Suppressor macrophage (primary cell): ENCODE results near the gene EPB41L2.

ENCODE experiments used
- DNase-seq, 4 experiments: peaks; one replicate each; pipeline ENCODE4 v3.0.0-alpha.2; 2020 to 2022

The EPB41L2 gene

GRCh38 chr6:130859161-130859867 is 203.7 kb downstream of the EPB41L2 start:
- no peak for DNase-seq

- no peak for DNase-seq
Observed at GRCh38 chr6:130858498-130859160, 204.4 kb downstream of the EPB41L2 start.

DNA sequence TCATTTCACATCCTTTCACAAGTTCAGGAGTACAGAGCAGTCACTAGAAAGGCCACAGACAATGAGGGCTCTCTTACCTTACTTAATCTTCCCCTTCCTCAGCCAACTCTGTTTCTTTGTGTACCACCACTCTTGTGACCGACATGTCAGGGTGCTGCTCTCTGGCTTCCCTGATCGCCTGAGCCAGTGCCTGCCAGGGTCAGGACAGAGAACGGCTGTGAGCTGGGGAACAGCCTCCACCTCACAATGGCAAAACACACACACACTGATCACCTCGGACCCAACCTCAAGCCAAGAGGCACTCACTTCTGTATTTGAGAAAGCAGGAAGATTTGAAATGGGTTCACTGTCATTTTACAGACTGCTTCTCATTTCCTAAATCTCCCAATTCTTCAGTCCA is 205.0 kb downstream of the EPB41L2 start:
- no peak for DNase-seq

DNA sequence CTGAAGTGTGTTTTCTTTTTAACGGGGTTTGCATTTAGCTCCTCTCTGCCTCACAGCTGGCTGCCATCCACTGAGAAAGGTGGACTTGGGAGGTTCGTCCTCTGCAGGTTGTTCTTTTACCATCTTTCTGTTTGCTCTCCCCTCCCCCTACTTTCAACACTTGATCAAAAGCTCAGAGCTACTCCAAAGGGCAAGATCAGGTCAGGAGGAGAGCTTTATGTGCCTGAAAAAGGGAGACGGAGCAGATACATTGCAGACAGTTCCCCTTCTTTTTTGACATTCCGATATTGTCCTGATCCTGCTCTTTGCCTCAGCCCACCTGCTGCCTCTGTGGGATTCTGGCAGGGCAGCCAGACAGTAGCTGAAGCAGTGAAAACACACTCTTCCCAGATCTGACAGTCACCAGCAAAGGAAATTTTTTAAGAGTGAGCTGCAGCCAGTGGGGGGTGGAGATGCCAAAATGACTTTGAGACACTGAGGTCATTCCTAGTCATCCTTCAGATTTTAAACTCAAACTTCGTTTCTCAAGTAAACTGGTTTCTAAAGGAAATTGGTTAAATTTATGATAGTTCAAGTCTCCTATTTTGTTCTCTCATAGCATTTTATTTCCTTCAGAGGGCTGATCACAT is 209.4 kb downstream of the EPB41L2 start:
- no peak for DNase-seq

- DNase-seq: no peak
Observed at GRCh38 chr6:130852844-130853554, 210.0 kb downstream of the EPB41L2 start.

- no peak for DNase-seq
Observed at GRCh38 chr6:130851026-130851425, 212.0 kb downstream of the EPB41L2 start.

GRCh38 chr6:130849594-130849993 is 213.5 kb downstream of the EPB41L2 start:
- DNase-seq: no peak

DNA sequence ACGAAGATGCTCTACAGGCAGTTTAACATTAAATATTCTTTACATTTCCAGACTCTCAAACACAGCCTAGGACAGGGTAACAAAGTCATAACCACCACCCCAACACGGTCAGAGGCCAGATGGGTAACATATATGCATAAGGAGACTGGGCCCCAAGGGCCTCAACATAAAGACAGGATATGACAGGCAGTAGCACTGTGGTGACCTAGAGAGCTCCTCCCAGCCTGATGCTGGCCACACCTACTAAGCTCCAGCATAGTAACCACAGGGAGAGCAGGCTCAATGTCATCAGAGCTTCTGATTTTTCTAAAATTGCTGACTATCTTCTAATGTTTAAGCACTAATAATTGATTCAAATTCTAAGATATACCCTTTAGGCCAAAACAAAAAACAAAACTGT is 214.1 kb downstream of the EPB41L2 start:
- peak in 1 of 4 experiments; percentile 3 for DNase-seq

- DNase-seq: no peak
Observed at GRCh38 chr6:130847001-130847910, 215.8 kb downstream of the EPB41L2 start.

DNA sequence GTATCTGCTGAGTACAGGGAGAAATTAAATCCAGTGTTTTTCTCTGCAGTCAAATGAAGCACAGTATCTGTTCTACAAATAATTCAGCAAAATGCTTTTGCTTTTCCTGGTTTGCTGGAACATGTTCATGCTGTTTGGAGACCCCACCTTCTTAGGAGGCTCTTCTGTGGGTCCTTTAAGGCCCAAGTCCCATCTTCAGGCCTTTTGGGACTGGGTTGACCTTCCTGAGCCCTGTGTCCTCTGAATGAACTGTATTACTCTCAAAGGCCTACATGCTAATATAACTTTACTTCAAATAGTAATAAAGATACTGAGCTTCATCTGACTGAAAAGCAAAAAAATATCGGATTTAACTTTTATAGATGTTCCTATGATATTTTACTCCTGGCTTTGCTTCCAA is 216.5 kb downstream of the EPB41L2 start:
- DNase-seq: no peak

- peak; percentile 9 to 48 (median 26) for DNase-seq
Observed at GRCh38 chr6:130843575-130844320, 219.3 kb downstream of the EPB41L2 start.

DNA sequence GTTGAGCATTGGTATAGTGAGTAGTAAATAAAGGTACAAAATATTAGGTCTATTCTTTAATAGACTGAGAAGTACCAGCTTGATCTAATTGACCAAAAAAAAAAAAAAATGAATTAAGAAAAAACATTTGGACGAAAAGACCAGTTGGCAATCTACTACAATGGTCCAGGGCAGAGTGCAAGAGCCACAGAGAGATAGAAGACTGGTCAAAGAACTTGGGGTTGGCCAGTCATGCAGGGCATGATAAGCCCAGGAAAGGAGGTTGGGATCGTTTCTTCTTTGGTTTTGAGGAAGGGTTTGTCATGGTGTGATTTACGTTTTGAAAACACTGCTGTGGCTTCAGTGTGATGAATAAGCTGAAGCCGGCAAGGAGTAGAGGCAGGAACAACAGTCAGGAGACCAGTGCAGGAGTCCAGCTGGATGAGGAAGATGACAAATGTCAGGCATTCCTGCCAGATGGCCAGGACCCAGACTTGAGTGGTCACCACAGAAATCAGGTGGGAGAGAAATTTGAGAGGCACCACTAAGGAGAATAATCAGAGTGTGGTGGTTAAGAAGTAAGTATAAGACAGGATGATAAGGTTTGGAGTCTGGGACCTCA is 221.8 kb downstream of the EPB41L2 start:
- DNase-seq: no peak

DNA sequence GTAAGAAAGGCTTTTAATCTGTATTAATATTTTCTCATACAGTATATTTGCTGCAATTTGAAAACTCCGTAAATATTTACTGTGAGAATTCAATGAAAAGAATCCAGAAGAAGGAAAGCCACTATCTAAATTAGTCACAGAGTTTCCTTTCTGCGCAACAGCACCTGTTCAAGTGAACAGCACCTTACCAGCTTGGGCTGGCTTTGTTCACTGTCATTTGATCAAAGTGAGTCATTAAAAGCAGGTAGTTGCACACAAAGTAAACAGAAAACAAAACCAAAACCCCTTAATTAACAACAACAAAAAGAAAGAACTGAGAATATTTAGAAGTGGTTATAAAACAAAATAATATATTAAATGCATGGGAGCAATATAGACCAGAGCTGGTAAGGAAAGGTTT is 223.0 kb downstream of the EPB41L2 start:
- DNase-seq: no peak

DNA sequence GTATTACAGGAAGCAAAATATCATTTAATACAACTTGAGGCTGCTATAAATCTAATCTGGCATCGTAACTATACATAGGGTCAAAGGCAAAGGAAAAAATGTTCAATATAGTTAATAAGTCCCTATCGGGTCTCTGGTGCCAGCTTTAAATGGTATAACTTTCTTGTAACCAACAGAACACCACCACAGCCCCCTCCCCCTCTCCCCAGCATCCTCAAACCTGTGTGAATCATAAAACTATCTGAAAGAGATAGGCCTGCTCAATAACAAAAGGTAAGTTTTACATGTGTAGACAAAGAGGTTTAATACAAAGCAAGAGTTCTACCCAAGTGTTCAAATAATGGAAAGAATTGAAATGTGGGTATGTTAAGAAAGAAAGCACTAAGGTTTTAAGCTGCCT is 223.7 kb downstream of the EPB41L2 start:
- DNase-seq: no peak

- DNase-seq: no peak
Observed at GRCh38 chr6:130838951-130839350, 224.1 kb downstream of the EPB41L2 start.

DNA sequence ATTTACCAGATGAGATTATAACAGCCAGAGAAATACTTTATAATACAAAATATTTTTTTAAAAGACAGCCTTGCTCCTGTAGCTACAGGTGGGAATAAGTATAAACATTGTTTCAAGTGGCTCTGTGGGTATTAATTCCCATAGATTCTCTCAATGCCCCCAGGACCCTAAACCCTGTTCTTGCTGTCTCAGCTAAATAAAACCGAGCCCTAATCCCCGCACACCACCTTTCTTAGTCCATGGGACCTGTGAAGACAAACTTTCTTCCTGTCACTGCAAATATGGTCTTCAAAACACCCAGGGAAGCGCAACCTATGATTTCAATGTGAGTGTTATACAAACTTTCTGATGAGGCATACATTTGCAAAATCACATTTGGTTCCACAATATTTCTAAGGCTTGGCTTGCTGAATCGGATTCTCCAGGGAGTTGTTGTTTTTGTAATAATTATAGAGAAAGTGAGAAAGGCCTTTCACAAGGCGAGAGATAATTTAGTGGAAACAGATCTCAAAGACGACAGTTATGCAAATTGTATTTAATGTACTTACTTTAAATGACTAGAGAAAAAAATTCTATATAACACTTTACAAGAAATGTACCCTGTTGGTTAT is 224.7 kb downstream of the EPB41L2 start:
- DNase-seq: no peak

GRCh38 chr6:130837067-130837466 is 226.0 kb downstream of the EPB41L2 start:
- DNase-seq: no peak

DNA sequence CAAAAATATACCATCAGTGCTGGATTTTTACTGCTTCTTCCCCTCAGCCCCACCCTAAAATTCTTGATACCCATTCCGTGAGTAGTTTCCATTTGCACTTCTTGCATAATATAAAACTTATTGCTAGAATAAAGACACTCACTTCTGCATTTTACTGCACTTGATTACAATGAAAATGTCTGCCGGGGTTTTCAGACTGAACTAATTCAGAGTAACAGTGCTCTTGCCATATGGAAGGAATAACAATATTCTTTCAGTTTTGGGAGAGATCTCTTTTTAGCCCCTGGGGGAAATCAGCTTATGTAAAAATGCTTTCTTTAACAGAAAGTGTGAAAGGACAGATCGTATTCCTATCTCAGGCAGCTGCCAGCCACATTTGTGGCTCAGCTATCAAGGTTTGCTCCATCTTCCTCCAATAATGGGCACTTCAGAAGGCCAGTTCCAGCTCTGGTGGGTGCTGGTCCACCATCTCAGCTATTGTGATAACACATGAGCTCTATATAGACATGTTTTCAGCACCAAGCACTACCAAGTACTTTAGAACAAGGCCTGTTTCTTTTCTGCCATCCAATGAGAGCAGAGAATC is 226.9 kb downstream of the EPB41L2 start:
- peak in 1 of 4 experiments; percentile 19 for DNase-seq

DNA sequence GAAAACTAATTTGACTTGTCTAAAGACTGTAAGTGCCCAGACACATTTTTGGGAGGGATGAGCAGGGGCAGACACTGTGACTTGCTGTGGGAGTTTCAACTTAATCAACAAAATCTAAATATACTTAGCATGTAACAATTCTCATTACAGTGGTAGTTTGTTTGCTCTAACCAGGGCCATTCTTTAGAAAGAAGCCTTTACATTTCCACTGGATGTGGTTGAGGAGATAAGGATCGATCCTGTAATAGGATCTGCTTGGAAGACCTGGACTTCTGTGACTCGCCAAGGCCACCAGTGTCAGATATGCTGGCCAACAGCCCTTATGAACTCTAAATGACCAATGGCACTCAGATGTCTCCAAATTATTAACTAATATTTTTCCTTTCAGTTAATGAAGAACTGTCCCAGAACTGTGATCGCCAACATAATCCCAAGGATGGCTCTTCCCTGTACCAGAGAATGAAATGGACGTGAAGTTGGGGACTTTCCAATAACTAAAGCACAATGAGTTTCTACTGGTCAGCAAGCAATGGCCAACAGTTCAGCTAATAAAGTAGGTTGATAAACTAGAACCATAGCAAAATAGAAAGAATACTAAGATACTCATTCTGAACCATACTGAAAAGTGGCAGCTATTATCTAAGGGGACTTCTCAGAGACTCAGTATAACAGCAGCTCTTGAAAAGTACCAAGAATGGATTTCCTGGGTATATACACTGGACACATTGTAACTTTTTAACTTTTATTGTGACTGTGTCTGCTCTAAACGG is 228.4 kb downstream of the EPB41L2 start:
- no peak for DNase-seq
